Tibial artery (tissue), 4 donors: Measurements from ENCODE around the gene FAS.
A peak's percentile ranks its signal among the peaks of the same experiment; 100 is the strongest.

ENCODE experiments used
- DNase-seq, 2 donors: peaks; one replicate each; pipeline ENCODE4 v3.0.0-alpha.2; 2019
- H3K27ac ChIP-seq, 2 donors: fragments of 200-600 bp; sonication (generic) in 1 of 2; 1 replicate in 1 of 2; 2 replicates in 1 of 2; pipeline ENCODE4 v1.5.1; 2018 to 2019; ENCODE audit warnings: mild to moderate bottlenecking in 1 of 2
- H3K27me3 ChIP-seq, 2 donors: fragments of 200-600 bp; sonication (generic) in 1 of 2; one replicate each; pipeline versions ENCODE4 v1.5.1 to v1.6.0; 2016 to 2019
- H3K36me3 ChIP-seq, 3 donors: fragments of 200-600 bp; sonication (generic) in 2 of 3; one replicate each; pipeline ENCODE4 v1.5.1; 2016 to 2019; ENCODE audit warnings: mild to moderate bottlenecking in 2 of 3
- H3K4me1 ChIP-seq, 4 donors: fragments of 200-600 bp; sonication (generic) in 2 of 4; 1 replicate in 3 of 4; 2 replicates in 1 of 4; pipeline ENCODE4 v1.5.1; 2016 to 2019
- H3K4me3 ChIP-seq, 2 donors: fragments of 200-600 bp; sonication (generic) in 1 of 2; 1 replicate in 1 of 2; 2 replicates in 1 of 2; pipeline ENCODE4 v1.5.1; 2018 to 2019; ENCODE audit warnings: mild to moderate bottlenecking in 2 of 2
- H3K9me3 ChIP-seq, 3 donors: fragments of 200-600 bp; sonication (generic) in 1 of 3; one replicate each; pipeline ENCODE4 v1.5.1; 2016 to 2019
- intact Hi-C: fragments of 100-400 bp; cut with DNase I; formaldehyde crosslinking; loops from one replicate; pipeline ENCODE4 v1.15.0; 2023; ENCODE audit warnings: low total_unique reads
- TF ChIP-seq, protein P1 (sequence below), 2 experiments: fragments of 200-600 bp in 1 of 2; fragments of 450-650 bp in 1 of 2; IDR thresholded peaks; one replicate each; pipeline ENCODE4 v1.5.1; 2017 to 2019; ENCODE audit warnings: antibody characterized with exemption in 2 of 2, mild to moderate bottlenecking in 1 of 2, moderate library complexity in 1 of 2

FAS gene

GRCh38 chr10:88962336-88962735 lies 28.3 kb upstream of the FAS start:
- intact Hi-C loops: no loop called here
- TF ChIP-seq, protein P1, sequence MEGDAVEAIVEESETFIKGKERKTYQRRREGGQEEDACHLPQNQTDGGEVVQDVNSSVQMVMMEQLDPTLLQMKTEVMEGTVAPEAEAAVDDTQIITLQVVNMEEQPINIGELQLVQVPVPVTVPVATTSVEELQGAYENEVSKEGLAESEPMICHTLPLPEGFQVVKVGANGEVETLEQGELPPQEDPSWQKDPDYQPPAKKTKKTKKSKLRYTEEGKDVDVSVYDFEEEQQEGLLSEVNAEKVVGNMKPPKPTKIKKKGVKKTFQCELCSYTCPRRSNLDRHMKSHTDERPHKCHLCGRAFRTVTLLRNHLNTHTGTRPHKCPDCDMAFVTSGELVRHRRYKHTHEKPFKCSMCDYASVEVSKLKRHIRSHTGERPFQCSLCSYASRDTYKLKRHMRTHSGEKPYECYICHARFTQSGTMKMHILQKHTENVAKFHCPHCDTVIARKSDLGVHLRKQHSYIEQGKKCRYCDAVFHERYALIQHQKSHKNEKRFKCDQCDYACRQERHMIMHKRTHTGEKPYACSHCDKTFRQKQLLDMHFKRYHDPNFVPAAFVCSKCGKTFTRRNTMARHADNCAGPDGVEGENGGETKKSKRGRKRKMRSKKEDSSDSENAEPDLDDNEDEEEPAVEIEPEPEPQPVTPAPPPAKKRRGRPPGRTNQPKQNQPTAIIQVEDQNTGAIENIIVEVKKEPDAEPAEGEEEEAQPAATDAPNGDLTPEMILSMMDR (IDR thresholded peaks at IDR 0.05): no peak
- Histone ChIP-seq H3K27me3 (no peaks in the 10 kb centered on the region), H3K9me3 (no peaks in the 10 kb centered on the region), H3K27ac (peak overlapping the region; percentile 23 to 77), H3K36me3 (no peaks in the 10 kb centered on the region), H3K4me1 (peaks cover 0 to 83% (median 21%) of the 10 kb centered on the region in 4 donors), H3K4me3 (no peak overlapping the region)
- DNase-seq: no peak

DNA sequence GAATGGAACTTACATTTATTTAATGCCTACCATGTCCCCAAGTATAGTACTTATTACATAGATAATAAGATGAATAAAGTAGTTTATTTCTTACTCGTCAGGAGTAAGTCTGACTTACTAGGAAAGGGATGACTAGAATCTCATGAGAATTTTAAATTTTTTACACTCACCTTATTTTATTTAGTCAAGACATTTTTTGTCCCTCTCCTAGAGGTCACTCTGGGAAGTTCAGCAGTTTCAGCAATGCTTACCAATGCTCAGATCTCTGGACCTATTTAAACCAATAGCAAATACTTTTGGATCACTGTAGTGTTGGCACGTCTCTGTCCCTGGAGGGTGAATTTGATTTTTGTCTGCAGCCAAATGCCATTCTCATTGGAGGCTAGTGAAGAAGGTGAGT lies 27.3 kb upstream of the FAS start:
- no peaks in the 10 kb centered on the region for H3K36me3 ChIP-seq
- intact Hi-C loops: no loop called here
- peaks cover 0 to 87% (median 25%) of the 10 kb centered on the region in 4 donors for H3K4me1 ChIP-seq
- peak overlapping the region; percentile 77 to 81 for H3K27ac ChIP-seq
- TF ChIP-seq, protein P1 (IDR thresholded peaks at IDR 0.05): peak; percentile 25 to 29
- no peak for DNase-seq
- no peak overlapping the region for H3K4me3 ChIP-seq
- no peaks in the 10 kb centered on the region for H3K27me3 ChIP-seq
- no peaks in the 10 kb centered on the region for H3K9me3 ChIP-seq

DNA sequence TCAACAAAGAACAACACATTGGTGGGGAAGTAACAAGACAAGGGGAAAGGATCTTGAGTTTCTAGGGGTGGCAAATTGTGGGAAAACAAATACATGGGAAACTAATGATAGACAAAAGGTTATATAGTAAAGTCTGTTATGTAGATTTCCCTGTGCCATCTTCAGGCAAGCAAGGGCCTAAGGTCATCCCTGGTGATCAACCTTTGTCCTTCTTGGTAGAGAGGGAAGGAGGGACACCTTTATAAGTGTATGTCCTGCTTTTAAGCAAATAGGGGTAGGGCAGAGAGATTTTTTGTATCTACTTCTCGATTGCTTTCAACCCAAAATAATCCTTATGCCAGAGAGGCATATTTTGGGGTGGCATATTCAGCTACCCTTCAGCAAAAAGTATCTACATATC lies 26.2 kb upstream of the FAS start:
- DNase-seq: no peak
- peak overlapping the region; percentile 77 to 81 for H3K27ac ChIP-seq

DNA sequence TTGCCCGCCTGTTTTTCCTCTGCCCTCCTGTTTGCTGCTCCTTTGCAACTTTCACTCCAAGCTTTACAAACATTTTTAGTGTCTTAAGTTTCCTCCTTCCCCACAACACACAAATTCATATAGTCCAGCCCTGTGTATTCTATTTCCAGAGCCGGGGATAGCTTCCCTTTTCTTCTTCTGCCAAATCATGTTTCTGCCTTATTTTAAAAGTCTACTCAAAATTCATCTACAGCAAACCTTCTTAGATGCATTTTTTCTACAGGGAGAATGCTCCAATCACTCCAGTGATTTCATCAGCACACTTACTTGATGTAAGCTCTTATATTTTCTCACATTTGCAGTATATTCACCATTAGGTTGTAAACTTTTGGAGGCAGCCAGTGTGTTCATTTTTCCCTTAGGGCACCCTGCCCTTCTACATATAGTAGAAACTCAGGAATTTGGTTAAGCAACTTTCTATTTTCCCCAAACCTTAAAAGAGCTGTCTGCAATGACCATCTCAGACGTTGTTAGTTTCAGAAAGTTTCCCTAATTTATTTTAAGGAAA lies 25.7 kb upstream of the FAS start:
- H3K36me3 ChIP-seq: no peaks in the 10 kb centered on the region
- H3K4me3 ChIP-seq: peak overlapping the region in 1 of 2 donors; percentile 14
- H3K27ac ChIP-seq: peak overlapping the region; percentile 77 to 81
- TF ChIP-seq, protein P1 (IDR thresholded peaks at IDR 0.05): no peak
- H3K9me3 ChIP-seq: no peaks in the 10 kb centered on the region
- intact Hi-C loops: no loop called here
- no peaks in the 10 kb centered on the region for H3K27me3 ChIP-seq
- H3K4me1 ChIP-seq: peaks cover 0 to 98% (median 35%) of the 10 kb centered on the region in 4 donors
- no peak for DNase-seq

More for the DNA sequence above, 26.2 kb upstream of the FAS start:
- Histone ChIP-seq H3K27me3 (no peaks in the 10 kb centered on the region), H3K4me3 (no peak overlapping the region), H3K36me3 (no peaks in the 10 kb centered on the region), H3K9me3 (no peaks in the 10 kb centered on the region), H3K4me1 (peaks cover 0 to 96% (median 32%) of the 10 kb centered on the region in 4 donors)
- intact Hi-C loops: no loop called here
- TF ChIP-seq, protein P1 (IDR thresholded peaks at IDR 0.05): no peak

GRCh38 chr10:88966797-88967196 lies 23.8 kb upstream of the FAS start:
- Histone ChIP-seq H3K27me3 (no peaks in the 10 kb centered on the region), H3K9me3 (no peaks in the 10 kb centered on the region), H3K27ac (peak overlapping the region; percentile 77 to 81), H3K36me3 (no peaks in the 10 kb centered on the region), H3K4me3 (no peak overlapping the region), H3K4me1 (peaks cover 0 to 98% (median 43%) of the 10 kb centered on the region in 4 donors)
- DNase-seq: peak; percentile 56 to 84
- intact Hi-C loops: no loop called here
- TF ChIP-seq, protein P1 (IDR thresholded peaks at IDR 0.05): no peak
